Stomach (tissue), 4 donors: ENCODE measurements around the gene UNC5A.

Experiments
- CTCF ChIP-seq, 7 experiments: fragments of 450-650 bp in 4 of 7; fragments of 200-600 bp in 3 of 7; sonication (generic) in 3 of 7; IDR thresholded peaks; one replicate each; pipeline ENCODE4 v1.5.1; 2016 to 2019; ENCODE audit warnings: antibody characterized with exemption in 7 of 7, control low read depth in 2 of 7, mild to moderate bottlenecking in 1 of 7
- EP300 ChIP-seq: sonication (generic); formaldehyde crosslinking; IDR thresholded peaks from one replicate; pipeline ENCODE4 v1.6.1; 2017; ENCODE audit warnings: antibody characterized with exemption
- POLR2A ChIP-seq, 4 donors: fragments of 450-650 bp; IDR thresholded peaks; one replicate each; pipeline ENCODE4 v1.6.1; 2016; ENCODE audit warnings: antibody characterized with exemption in 4 of 4, control low read depth in 2 of 4, mild to moderate bottlenecking in 1 of 4, moderate library complexity in 1 of 4
- POLR2AphosphoS5 ChIP-seq, 3 donors: sonication (generic); formaldehyde crosslinking; IDR thresholded peaks; one replicate each; pipeline ENCODE4 v1.6.1; 2016; ENCODE audit warnings: antibody characterized with exemption in 3 of 3

GRCh38 chr5:176851380-176851779 lies 41.0 kb downstream of the UNC5A start:
- no peak for TF ChIP-seq POLR2A (IDR thresholded peaks at IDR 0.05)
- TF ChIP-seq CTCF (IDR thresholded peaks at IDR 0.05), result no peak
- TF ChIP-seq EP300, result no peak
- no peak for TF ChIP-seq POLR2AphosphoS5 (IDR thresholded peaks at IDR 0.05)
